ENCODE data around the gene MAP2K5.

MAP2K5 gene

DNA sequence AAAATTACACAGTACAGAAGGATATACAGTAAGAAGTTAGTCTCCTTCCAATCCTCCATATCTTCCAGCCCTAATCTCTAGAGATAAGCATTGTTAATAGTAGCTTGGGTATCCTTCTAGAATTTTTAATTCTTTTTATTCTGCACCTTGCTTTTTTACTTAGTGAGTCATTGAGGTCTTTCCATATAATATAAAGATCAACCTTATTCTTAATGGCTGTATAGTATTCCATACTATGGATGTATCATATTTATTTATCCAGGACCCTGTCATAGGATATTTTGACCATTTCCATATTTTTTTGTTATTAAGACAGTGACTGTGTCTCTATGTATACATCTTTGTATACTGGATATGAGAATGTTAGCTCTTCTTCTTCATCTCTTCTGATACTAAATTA, 246.5 kb downstream of the MAP2K5 start:
- no peak overlapping the region for H3K4me3 ChIP-seq (ENCODE audit: low read depth, low read length)
- TF ChIP-seq, protein P1, sequence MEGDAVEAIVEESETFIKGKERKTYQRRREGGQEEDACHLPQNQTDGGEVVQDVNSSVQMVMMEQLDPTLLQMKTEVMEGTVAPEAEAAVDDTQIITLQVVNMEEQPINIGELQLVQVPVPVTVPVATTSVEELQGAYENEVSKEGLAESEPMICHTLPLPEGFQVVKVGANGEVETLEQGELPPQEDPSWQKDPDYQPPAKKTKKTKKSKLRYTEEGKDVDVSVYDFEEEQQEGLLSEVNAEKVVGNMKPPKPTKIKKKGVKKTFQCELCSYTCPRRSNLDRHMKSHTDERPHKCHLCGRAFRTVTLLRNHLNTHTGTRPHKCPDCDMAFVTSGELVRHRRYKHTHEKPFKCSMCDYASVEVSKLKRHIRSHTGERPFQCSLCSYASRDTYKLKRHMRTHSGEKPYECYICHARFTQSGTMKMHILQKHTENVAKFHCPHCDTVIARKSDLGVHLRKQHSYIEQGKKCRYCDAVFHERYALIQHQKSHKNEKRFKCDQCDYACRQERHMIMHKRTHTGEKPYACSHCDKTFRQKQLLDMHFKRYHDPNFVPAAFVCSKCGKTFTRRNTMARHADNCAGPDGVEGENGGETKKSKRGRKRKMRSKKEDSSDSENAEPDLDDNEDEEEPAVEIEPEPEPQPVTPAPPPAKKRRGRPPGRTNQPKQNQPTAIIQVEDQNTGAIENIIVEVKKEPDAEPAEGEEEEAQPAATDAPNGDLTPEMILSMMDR (IDR thresholded peaks at IDR 0.05; ENCODE audit: insufficient read depth, low read length, missing control alignments), result no peak
- ChIA-PET CTCF (interaction anchor here (0.7 to 1.5 kb wide), 2 partner anchors 47 to 332 kb away, joined by 4 to 5 read pairs; no protein-coding TSS in a partner anchor), POLR2A (no interaction called here)
- no peak for DNase-seq (ENCODE audit: low read depth, low spot score)

DNA sequence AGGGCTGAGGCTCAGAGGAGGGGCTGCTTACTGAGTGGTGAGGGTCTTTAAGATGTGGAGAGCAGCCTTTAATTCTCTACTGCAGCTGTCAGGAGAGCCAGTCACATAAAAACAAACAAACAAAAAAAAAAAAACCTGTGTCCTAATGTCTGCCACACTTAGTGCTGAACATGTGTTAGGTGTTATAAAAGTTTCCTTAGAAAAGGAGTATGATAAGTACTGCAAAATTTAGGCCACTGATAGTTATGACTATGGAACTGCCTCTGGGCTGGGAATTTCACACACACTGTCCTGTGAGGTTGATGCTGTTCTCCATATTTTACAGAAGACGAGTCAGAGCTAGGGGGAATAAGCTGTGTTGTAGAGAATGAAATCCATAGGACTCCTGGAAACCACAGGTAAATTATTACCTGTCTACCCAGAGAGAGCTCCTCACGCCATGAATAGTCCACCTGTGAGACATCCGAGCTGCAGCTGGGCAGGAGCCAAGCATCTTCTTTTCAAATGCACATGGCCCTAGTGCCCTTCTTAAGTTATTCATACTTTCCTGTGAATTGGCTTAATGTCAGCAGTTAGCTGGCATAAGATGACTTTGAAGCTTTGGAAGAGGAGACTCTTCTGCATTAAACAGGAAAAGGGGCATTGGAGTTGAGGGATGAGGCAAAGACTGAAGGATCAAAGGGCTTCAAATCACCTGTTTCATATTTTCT, 248.3 kb downstream of the MAP2K5 start:
- CTCF ChIA-PET, result interaction anchor here (1.0 to 1.2 kb wide), 2 partner anchors 10 to 334 kb away, joined by 3 read pairs; no protein-coding TSS in a partner anchor
- TF ChIP-seq, protein P1 (IDR thresholded peaks at IDR 0.05; ENCODE audit: insufficient read depth, low read length, missing control alignments), result no peak
- no peak overlapping the region for H3K4me3 ChIP-seq (ENCODE audit: low read depth, low read length)
- no peak for DNase-seq (ENCODE audit: low read depth, low spot score)
- POLR2A ChIA-PET, result no interaction called here

DNA sequence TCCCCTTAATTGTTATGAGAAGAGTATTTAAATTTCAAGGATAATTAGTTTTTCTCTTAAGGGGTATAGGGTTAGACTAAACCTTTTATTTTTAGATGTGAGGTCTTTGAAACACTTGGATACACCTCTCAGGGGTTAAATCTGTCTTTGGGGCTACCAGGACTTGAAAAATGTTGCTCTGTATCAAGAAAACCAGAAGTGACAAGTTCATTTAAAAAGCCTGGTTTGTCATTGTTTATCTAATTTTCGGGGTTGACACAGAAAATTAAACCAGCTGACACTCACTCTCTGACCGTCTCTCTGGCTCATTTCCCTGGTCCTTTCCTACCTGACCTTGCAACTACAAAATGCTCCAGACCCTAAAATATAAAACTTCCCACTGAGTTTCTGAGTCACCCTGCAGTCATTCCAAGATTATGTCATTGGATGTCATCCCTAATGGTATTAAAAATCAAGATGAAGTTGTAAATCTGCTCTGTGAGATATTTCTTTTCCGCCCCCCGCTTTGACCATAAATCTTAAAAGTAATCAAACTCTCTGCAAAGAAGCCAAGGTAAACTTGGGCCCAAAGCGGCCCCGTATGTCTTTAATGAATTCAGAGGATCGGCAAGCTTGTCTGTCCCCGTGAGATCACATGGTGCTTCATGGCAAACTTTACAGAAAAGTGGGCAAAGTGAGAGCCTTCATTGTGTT, 249.9 kb downstream of the MAP2K5 start:
- CTCF ChIA-PET, result no interaction called here

DNA sequence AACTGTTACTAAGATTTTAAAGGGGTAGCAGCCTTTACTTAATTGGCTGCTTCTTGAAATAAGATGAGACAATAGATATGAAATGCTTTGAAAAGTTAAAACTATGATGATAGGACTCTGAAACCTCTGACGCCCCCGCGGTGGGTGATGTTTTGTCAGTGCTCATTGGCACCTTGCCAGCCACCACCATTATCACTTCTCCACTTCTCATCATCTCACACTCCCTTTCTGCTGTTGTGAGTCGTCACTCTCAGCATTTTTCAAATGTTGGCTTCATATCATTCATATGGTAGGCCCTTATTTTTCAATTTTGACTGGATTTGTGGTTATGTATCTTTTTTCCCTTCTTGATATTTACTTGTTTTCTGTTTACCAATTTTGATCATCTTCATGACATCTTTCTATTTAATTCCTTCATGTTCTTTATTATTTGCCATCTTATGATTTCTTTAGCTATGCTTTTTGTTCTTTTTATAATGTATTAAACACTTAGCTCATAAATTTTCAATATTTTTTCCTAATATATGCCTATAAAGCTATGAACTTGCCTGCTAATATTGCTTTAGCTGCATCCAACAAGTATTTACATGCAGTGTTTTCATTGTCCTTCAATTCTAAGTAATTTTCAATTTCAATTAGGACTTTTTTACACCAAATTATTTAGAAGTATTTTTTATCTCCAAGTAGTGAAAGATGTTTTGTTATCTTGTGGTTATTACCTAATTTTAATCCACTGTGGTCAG, 252.5 kb downstream of the MAP2K5 start:
- no peak overlapping the region for H3K4me3 ChIP-seq (ENCODE audit: low read depth, low read length)
- TF ChIP-seq, protein P1 (IDR thresholded peaks at IDR 0.05; ENCODE audit: insufficient read depth, low read length, missing control alignments), result no peak
- CTCF ChIA-PET, result no interaction called here
- no peak for DNase-seq (ENCODE audit: low read depth, low spot score)
- POLR2A ChIA-PET, result no interaction called here

More for the DNA sequence above, 249.9 kb downstream of the MAP2K5 start:
- TF ChIP-seq, protein P1 (IDR thresholded peaks at IDR 0.05; ENCODE audit: insufficient read depth, low read length, missing control alignments), result no peak
- no peak overlapping the region for H3K4me3 ChIP-seq (ENCODE audit: low read depth, low read length)
- DNase-seq (ENCODE audit: low read depth, low spot score), result no peak
- POLR2A ChIA-PET, result no interaction called here

DNA sequence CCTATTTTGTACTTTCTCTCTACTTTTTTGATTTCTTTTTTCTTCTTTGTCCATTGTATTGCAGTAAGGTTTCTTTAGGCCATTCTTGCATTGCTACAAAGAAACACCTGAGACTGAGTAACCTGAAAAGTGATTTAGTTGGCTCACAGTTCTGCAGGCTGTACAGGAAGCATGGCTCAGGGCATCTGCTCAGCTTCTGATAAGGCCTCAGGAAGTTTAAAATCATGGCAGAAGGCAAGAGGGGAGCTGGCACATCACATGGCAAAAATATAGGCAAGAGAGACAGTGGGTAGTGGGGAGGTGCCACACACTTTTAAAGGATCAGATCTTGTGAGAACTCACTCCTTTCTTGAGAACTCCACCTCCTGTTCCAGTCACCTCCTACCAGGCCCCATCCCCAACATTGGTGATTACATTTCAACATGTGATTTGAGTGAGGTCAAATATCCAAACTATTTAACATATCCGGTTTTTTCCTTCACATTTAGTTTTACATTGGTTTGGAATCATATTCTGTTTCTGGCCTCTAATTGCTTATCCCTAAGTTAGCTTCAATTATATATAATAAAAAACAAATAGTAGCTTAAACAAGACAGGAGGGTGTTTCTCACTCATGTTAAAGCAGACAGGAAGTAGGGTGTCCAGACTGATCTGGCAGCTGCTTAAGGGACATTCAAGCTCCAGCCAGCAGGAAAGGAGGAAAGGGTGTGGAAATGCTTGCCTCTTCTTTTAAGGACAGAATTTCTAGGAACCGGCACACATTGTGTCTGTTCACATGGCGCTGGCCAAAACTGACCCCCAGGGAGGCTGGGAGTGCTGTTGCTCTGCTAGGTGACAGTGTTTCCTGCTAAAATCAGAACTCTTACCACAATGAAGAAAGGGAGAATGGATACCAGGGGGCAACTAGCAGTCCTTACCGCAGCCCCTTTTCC, 254.0 kb downstream of the MAP2K5 start:
- CTCF ChIA-PET, result no interaction called here
- DNase-seq (ENCODE audit: low read depth, low spot score), result no peak
- POLR2A ChIA-PET, result no interaction called here
- TF ChIP-seq, protein P1 (IDR thresholded peaks at IDR 0.05; ENCODE audit: insufficient read depth, low read length, missing control alignments), result no peak
- H3K4me3 ChIP-seq (ENCODE audit: low read depth, low read length), result no peak overlapping the region

All from AG04449 (cell line).